HG03460 (cell line): ENCODE data around the gene INIP.
"Not testable (repeated sequence)": the region's sequence is repeated elsewhere in the genome, so short reads cannot be mapped to it uniquely, and the experiment has no call there.

Experiments
- ATAC-seq: cut with Tn5 transposase; IDR thresholded peaks from one replicate; pipeline ENCODE4 v1.9.1; 2021; ENCODE audit not compliant: unreplicated experiment

Gene INIP

GRCh38 chr9:112743216-112743836 lies 25.4 kb upstream of the INIP start:
- no peak for ATAC-seq

GRCh38 chr9:112734892-112735291 lies 17.0 kb upstream of the INIP start:
- ATAC-seq = no peak

DNA sequence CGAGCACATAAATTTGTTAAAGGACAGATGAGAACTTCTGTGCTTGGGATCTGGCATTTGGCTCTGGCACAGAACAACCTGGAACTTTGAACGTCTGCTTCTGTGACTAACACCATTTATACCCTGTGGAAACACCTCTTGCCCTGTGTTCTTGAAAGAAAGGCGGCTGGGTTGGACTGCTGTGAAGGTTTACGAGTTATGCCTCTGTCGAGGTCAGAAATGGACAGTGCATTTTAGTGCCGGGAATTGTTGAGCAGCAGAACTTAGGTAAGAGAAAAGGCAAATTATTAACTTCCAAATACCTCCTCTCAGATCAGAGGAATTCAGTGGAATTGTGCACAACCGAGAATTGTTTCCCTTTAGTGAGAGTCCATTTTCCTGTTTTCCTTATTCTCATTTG lies 14.1 kb upstream of the INIP start:
- ATAC-seq = no peak

GRCh38 chr9:112728401-112728800 lies 10.5 kb upstream of the INIP start:
- ATAC-seq = no peak

DNA sequence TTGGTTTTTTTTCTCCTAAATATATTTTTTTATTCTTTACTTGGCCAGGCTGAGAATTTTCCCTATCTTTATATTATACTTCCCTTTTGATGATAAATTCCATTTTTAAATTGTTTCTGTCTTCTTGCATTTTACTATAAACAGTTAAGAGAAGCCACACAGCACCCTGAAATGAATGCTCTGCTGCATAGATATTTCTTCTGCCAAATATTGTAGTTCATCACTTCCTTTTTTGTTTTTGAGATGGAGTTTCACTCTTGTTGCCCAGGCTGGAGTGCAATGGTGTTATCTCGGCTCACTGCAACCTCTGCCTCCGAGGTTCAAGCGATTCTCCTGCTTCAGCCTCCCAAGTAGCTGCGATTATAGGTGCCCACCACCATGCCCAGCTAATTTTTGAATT lies 8.5 kb upstream of the INIP start:
- no peak for ATAC-seq

DNA sequence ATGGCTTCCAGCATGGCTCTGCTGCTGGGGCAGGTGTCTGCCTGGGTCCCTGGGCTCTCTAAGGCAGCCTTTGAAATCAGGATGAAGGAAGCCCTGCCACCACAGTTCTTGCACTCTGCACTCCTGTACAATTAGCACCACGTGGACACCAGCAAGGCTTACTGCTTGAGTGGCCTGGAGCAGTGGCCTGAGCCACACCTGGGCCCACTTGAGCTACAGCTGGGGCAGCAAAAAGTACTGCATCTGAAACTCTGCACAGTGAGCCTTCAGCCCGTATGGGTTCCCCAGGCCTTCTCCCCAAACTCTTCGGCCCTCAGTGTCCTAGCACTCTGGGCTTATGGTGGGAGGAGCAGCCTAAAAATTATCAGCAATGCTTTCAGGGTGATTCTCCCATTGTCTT lies 8.0 kb upstream of the INIP start:
- no peak for ATAC-seq

GRCh38 chr9:112722749-112723148 lies 4.8 kb upstream of the INIP start:
- not testable (repeated sequence) for ATAC-seq

DNA sequence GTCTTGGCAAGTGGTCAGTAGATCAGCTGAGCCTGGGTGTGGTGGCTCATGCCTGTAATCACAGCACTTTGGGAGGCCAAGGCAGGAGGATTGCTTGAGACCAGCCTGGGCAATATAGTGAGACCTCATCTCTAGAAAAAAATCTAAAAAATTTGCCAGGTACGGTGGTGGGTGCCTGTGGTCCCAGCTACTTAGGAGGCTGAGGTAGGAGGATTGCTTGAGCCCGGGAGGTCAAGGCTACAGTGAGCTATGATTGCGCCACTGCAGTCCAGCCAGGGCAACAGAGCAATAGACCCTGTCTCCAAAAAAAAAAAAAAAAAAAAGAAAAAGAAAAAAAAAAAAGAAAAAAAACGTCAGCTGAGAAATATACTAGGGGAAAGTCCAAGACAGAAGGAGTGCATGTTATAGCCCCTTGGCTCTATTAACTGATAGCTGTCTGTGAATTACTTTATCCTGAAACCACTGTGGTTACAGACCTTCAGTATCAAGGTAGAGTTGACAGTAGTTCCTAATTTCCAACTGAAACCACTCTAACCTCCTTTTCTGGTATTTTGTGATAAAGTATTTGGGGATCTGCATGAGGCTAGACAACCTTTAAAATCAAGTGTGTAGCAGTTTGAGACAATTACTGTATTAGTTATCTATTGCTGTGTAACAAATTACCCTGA lies 2.3 kb upstream of the INIP start:
- ATAC-seq = no peak

DNA sequence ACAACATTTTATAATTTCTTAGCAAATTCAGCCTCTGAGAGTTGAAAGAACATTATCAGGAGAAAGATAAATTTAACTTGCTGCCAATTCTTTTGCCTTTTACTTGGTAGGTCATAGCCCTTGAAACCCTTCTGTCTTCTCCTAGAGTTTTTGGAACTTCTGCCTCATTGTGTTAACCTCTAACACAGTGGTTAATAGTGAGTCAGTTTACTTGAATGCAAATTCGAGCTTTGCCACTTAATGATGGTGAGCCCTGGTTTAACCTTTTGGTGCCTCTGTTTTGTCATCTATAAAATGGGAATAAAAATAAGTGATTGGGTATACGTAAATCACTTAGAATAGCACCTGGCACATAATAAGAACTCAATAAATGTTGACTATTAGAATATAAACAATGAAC lies 1.8 kb upstream of the INIP start:
- ATAC-seq = no peak

GRCh38 chr9:112719241-112719691 lies 1.3 kb upstream of the INIP start:
- ATAC-seq = no peak

- ATAC-seq = no peak
These were observed 5.2 kb downstream of the INIP start for GRCh38 chr9:112712678-112713077.

- ATAC-seq = no peak
These were observed 6.7 kb downstream of the INIP start for GRCh38 chr9:112711050-112711689.

DNA sequence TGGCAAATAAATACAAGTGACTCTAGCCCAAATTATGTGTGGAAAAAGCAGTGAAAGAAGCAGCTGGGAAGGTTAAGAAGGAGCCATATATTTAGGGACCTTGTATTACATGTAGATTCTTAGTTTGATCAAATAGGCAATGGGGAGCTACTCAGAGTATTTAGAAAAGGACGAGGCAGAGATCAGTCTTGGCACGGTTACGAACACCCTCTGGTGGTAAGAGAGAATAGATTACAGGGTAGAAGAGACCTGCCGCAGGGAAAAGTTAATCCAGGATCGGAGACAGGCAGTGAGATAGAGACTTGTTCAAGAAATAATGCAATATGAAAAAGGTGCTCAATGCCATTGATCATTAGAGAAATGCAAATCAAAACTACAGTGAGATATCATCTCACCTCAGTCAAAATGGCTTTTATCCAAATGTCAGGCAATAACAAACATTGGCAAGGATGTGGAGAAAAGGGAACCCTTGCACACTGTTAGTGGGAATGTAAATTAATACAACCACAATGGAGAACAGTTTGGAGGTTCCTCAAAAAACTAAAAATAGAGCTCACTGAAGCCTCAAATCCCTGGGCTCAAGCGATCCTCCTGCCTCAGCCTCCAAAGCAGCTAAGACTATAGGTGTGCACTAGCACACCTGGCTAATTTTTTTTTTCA lies 12.0 kb downstream of the INIP start:
- no peak for ATAC-seq

GRCh38 chr9:112703304-112703703 lies 14.6 kb downstream of the INIP start:
- ATAC-seq = no peak

DNA sequence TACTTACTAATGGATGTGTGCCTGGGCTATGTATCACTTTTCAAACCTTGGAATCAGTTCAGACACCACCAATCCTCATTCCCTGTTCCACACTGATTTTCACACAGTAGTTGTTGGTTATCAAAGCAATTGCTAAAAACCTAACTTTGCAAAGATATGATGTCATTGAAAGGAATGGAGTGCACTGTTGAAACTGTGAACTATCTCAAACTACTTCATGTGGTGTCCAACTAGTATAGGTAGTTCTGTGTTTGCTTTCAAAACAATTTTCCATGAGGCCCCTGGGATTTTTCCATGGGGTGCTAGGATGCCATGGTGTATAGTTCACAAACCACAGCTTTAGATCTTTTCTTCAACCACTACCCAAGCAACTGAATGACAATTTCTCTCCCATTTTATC lies 17.8 kb downstream of the INIP start:
- no peak for ATAC-seq

DNA sequence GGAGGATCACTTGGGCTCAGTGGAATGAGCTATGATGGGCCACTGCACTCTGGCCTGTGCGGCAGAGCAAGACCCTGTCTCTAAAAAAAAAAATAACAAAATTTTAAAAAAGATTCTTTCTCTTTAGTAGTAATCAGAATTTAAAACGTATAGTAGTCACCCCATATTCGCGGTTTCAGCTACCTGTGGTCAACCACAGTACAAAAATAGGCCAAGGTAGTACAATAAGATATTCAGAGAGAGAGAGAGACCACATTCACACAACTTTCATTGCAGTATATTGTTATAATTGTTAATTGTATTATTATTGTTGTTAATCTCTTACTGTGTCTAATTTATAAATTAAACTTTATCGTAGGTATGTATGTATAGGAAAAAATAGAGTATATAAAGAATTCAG lies 18.7 kb downstream of the INIP start:
- ATAC-seq = peak; percentile 78

DNA sequence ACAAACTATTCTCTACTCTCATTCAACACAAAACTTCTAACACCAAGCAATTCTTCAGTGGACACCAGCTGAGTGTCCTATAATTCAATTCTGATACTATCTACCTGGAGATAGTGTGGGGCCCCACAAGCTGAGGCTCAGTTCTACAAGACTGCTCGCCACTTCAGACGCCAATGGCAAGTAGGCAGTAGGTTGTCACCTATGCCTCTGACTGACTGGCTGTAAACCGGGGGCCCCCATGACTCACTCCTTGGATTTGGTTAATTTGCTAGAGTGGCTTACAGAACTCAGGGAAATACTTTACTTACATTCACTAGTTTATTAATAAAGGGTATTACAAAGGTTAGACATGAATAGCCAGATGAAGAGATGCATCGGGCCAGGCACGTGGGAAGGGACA lies 21.5 kb downstream of the INIP start:
- ATAC-seq = no peak

GRCh38 chr9:112694706-112695555 lies 23.0 kb downstream of the INIP start:
- ATAC-seq = no peak

- ATAC-seq = no peak
These were observed 28.7 kb downstream of the INIP start for GRCh38 chr9:112689161-112689740.

DNA sequence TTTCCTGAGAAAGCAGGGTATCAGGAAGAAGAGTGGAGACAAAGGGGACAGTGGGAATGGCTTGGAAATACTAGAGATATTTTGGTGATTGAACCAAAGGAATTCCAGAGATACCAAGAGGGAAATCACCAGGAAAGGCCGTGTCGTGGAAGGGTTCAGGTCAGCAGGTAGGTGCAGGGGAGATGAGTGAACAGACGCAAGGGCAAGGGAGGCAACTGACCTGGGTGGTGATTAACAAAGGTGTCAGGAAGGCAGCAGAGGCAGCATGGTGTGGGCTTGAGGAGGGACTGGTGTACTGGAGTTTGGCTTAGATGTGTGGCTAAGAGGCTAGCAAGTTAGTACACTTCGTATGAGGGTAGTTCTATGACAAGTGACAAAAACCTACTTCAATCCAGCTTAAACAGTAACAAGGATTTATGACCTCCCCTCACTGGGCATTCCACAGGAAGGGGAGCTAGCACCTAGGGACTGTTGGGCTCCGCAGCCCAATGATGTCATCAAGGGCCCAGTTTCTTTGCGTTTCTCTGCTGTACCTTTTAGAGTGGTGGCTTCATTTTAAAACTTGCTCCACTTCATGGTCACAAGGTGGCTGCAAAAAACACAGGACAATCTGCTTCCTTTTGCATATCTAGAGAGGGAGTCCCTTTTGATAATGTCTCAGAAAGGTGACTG lies 37.0 kb downstream of the INIP start:
- ATAC-seq = no peak
